HepG2 (cell line): ENCODE measurements around the gene APOA1. TPM values are rescaled to one million over a fixed set of nuclear protein-coding genes. Genes with fewer than 3 reads are reported as not detected.

Source experiments
- BCL6 ChIP-seq: IDR thresholded peaks from 2 replicates; pipeline ENCODE4 v1.6.1; 2016; ENCODE audit warnings: missing genetic modification reagents, missing compliant biosample characterization
- DR1 ChIP-seq: sonication (generic); formaldehyde crosslinking; IDR thresholded peaks from 2 replicates; pipeline ENCODE4 v1.8.0; 2021; ENCODE audit warnings: mild to moderate bottlenecking, missing genetic modification reagents, inconsistent platforms
- DZIP1 ChIP-seq: sonication (generic); formaldehyde crosslinking; IDR thresholded peaks from 2 replicates; pipeline ENCODE4 v1.5.0; 2020; ENCODE audit warnings: mild to moderate bottlenecking, missing genetic modification reagents
- EEA1 ChIP-seq: sonication (generic); formaldehyde crosslinking; IDR thresholded peaks from 2 replicates; pipeline ENCODE4 v1.5.1; 2020; ENCODE audit warnings: mild to moderate bottlenecking, missing genetic modification reagents, borderline replicate concordance
- ETV6 ChIP-seq: sonication (generic); formaldehyde crosslinking; conservative IDR thresholded peaks from 2 replicates; pipeline ENCODE4 v1.4.0; 2020; ENCODE audit warnings: missing genetic modification reagents
- FLYWCH1 ChIP-seq: sonication (generic); formaldehyde crosslinking; IDR thresholded peaks from 2 replicates; pipeline ENCODE4 v1.8.1; 2023; ENCODE audit warnings: mild to moderate bottlenecking, missing genetic modification reagents
- FOSL2 ChIP-seq: sonication (generic); formaldehyde crosslinking; IDR thresholded peaks from 2 replicates; pipeline ENCODE4 v1.4.0; 2020; ENCODE audit warnings: missing genetic modification reagents
- GATAD2A ChIP-seq: IDR thresholded peaks from 2 replicates; pipeline ENCODE4 v1.6.1; 2016
- KDM2A ChIP-seq: sonication (generic); formaldehyde crosslinking; IDR thresholded peaks from 2 replicates; pipeline ENCODE4 v1.4.0; 2020; ENCODE audit warnings: low read depth, missing genetic modification reagents, borderline replicate concordance
- NCOA2 ChIP-seq: sonication (generic); formaldehyde crosslinking; IDR thresholded peaks from 2 replicates; pipeline ENCODE4 v1.8.0; 2022; ENCODE audit warnings: inconsistent platforms
- SALL1 ChIP-seq: sonication (generic); formaldehyde crosslinking; IDR thresholded peaks from 2 replicates; pipeline ENCODE4 v1.8.0; 2022; ENCODE audit warnings: mild to moderate bottlenecking, missing genetic modification reagents
- TFDP2 ChIP-seq: sonication (generic); formaldehyde crosslinking; IDR thresholded peaks from 2 replicates; pipeline ENCODE4 v1.4.0; 2020; ENCODE audit warnings: missing genetic modification reagents
- ZFP1 ChIP-seq: IDR thresholded peaks from 2 replicates; pipeline ENCODE4 v1.6.1; 2016
- ZFP91 ChIP-seq: sonication (generic); formaldehyde crosslinking; IDR thresholded peaks from 2 replicates; pipeline ENCODE4 v1.9.0; 2022; ENCODE audit warnings: missing genetic modification reagents, mild to moderate bottlenecking, borderline replicate concordance
- ZNF234 ChIP-seq: sonication (generic); formaldehyde crosslinking; conservative IDR thresholded peaks from 2 replicates; pipeline ENCODE4 v1.5.1; 2020; ENCODE audit warnings: mild to moderate bottlenecking, missing genetic modification reagents
- ZNF589 ChIP-seq: sonication (generic); formaldehyde crosslinking; conservative IDR thresholded peaks from 2 replicates; pipeline ENCODE4 v1.8.0; 2022; ENCODE audit warnings: mild to moderate bottlenecking, moderate library complexity, missing genetic modification reagents
- ZNF776 ChIP-seq: sonication (generic); formaldehyde crosslinking; IDR thresholded peaks from 2 replicates; pipeline ENCODE4 v1.4.0; 2020; ENCODE audit warnings: mild to moderate bottlenecking, missing genetic modification reagents
- ZNF883 ChIP-seq: sonication (generic); formaldehyde crosslinking; IDR thresholded peaks from 2 replicates; pipeline ENCODE4 v1.5.1; 2020; ENCODE audit warnings: mild to moderate bottlenecking, missing genetic modification reagents; ENCODE audit errors: not compliant biosample characterization
- polyA plus RNA-seq, 8 experiments: library from polyadenylated mRNA; depleted of rRNA in 3 of 8; stranded (reverse) in 7 of 8; unstranded in 1 of 8; fragments of >200 nt; fragmentation: Illumina TruSeq in 4 of 8; extraction: Trizol in 4 of 8; gene quantifications; 2 replicates each; pipeline versions ENCODE4 v1.2.1 to v1.2.3, GENCODE V29; 2011 to 2016; ENCODE audit warnings: low read depth in 4 of 8, missing spikeins in 1 of 8, mixed read lengths in 1 of 8; ENCODE audit not compliant: insufficient read depth in 1 of 8
- total RNA-seq, 5 experiments: library from RNA; depleted of rRNA; stranded (reverse); fragments of >200 nt; fragmentation: Illumina TruSeq; extraction: Trizol; gene quantifications; 2 replicates each; pipeline ENCODE4 v1.2.3, GENCODE V29; 2016; ENCODE audit warnings: low read depth in 1 of 5
- TF ChIP-seq, protein P1 (sequence below): sonication (generic); formaldehyde crosslinking; IDR thresholded peaks from 2 replicates; pipeline ENCODE4 v1.4.0; 2020; ENCODE audit warnings: mild to moderate bottlenecking, missing genetic modification reagents, borderline replicate concordance

Gene APOA1
- total and polyA plus RNA-seq, 2 of the 13 experiments (the other 11 are each of a cell fraction or from before 2014, with no cell fraction given), result 1,973 to 5,485 TPM

DNA sequence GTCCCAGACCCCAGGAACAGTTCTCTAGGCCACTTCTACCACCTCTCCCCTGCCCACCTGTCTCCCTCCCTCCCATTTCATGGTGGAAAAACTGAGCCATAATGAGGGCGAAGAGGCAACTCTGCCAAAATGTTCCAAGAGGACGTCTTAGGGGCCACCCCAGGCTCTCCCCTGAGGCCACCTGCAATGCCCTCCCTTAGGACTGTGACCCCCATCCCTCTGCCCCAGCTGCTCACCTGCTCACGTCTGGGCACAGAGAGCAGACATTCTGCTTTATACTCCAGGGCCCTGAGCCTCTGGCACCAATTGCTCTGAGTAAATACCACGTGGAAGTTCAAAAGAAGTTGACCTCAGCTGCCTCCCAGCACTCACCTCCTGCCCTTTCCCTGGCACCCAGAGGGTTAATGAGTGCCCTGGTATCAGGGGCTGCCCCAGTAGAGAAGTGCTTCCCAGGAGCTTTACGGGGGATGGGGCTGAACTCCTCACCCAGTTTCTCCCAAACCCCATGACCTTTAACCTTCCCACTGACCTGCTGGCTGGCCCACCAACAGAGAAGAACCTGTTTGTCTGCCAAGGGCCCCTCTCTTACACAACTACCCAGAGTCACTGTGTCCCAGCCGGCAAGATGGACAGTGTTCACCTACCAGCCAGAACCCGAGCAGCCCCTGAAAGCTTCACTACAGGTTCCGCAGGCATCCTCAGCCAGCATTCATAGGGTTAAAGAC lies 45.1 kb downstream of the APOA1 start (continued):
- TF ChIP-seq DZIP1 (CRISPR knock-in tag) (no peak), NCOA2 (peak; percentile 75), EEA1 (CRISPR knock-in tag) (no peak), DR1 (CRISPR knock-in tag) (peak; percentile 46; the same call in 1 of the 2 replicates), ZNF776 (CRISPR knock-in tag) (no peak), ZFP91 (CRISPR knock-in tag) (peak; percentile 31; the same call in 1 of the 2 replicates), FLYWCH1 (no peak), ZFP1 (CRISPR knock-in tag) (no peak), ZNF589 (CRISPR knock-in tag) (peak; percentile 69; the same call in 1 of the 2 replicates), TFDP2 (CRISPR knock-in tag) (peak; percentile 33; the same call in 1 of the 2 replicates), BCL6 (CRISPR knock-in tag) (peak; percentile 77), SALL1 (CRISPR knock-in tag) (peak; percentile 80), ZNF883 (CRISPR knock-in tag) (peak; percentile 31), KDM2A (CRISPR knock-in tag) (0 out of 2 replicates have a peak, but pooled peaks have one; percentile 14), FOSL2 (CRISPR knock-in tag) (peak; percentile 55), ZNF234 (CRISPR knock-in tag) (no peak), GATAD2A (CRISPR knock-in tag) (peak; percentile 91), ETV6 (0 out of 2 replicates have a peak, but pooled peaks have one; percentile 6)
- TF ChIP-seq, protein P1, sequence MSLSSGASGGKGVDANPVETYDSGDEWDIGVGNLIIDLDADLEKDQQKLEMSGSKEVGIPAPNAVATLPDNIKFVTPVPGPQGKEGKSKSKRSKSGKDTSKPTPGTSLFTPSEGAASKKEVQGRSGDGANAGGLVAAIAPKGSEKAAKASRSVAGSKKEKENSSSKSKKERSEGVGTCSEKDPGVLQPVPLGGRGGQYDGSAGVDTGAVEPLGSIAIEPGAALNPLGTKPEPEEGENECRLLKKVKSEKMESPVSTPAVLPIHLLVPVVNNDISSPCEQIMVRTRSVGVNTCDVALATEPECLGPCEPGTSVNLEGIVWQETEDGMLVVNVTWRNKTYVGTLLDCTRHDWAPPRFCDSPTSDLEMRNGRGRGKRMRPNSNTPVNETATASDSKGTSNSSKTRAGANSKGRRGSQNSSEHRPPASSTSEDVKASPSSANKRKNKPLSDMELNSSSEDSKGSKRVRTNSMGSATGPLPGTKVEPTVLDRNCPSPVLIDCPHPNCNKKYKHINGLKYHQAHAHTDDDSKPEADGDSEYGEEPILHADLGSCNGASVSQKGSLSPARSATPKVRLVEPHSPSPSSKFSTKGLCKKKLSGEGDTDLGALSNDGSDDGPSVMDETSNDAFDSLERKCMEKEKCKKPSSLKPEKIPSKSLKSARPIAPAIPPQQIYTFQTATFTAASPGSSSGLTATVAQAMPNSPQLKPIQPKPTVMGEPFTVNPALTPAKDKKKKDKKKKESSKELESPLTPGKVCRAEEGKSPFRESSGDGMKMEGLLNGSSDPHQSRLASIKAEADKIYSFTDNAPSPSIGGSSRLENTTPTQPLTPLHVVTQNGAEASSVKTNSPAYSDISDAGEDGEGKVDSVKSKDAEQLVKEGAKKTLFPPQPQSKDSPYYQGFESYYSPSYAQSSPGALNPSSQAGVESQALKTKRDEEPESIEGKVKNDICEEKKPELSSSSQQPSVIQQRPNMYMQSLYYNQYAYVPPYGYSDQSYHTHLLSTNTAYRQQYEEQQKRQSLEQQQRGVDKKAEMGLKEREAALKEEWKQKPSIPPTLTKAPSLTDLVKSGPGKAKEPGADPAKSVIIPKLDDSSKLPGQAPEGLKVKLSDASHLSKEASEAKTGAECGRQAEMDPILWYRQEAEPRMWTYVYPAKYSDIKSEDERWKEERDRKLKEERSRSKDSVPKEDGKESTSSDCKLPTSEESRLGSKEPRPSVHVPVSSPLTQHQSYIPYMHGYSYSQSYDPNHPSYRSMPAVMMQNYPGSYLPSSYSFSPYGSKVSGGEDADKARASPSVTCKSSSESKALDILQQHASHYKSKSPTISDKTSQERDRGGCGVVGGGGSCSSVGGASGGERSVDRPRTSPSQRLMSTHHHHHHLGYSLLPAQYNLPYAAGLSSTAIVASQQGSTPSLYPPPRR, result peak; percentile 58; the same call in 1 of the 2 replicates
